ENCODE data around the gene MRPL55.

MRPL55 gene

DNA sequence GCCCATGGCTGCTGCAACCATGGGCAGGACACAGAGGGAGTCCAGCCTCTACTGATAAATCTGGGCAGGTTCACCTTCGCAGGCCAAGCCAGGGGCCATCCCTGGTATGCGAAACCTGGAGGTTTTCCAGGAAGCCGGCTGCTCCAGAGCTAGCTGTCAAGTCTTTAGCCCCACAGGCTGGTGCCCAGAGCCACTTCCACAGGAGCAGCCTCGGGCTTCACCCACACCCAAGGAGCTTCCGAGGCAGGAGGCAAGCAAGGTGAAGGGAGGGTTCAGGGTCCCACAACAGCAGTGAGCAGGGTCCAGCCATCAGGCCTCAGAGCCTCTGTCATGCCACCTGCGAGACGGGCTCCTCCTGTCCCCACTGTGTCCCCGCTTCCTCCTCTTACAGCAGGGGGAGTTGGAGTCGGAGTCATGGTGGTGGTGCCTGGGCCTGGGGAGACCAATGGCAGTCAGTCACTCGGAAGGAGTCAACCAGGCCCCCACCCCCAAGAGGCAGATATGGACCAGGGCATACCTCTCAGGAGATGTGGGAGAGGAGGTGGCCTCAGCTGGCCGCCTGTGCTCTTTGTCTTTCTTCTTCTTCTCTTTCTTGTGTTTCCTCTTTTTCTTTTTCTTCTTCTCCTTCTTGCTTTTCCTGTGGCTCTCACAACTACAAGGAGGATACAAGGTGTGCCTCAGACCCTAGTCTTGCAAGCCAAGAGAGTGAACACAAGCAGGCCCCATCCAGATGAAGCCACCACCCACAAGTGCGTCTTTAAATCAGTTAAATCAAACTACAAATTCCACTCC, 8.1 kb downstream of the MRPL55 start:
- Histone ChIP-seq H3K4me2 (ENCODE audit: low read depth, low read length, poor library complexity, severe bottlenecking) (no peak overlapping the region), H3K9ac (ENCODE audit: low read depth, low read length, poor library complexity, severe bottlenecking) (no peak overlapping the region), H3K4me1 (ENCODE audit: insufficient read depth, low read length, poor library complexity, severe bottlenecking) (peaks cover 7% of the 10 kb centered on the region), H3K79me2 (ENCODE audit: insufficient read depth, low read length) (peaks cover 68% of the 10 kb centered on the region), H3K9me3 (ENCODE audit: insufficient read depth, low read depth, low read length) (no peaks in the 10 kb centered on the region), H3F3A (ENCODE audit: low read depth) (no peaks in the 10 kb centered on the region), H4K20me1 (ENCODE audit: insufficient read depth, low read length, poor library complexity, severe bottlenecking) (peaks cover 60% of the 10 kb centered on the region), H3K36me3 (ENCODE audit: insufficient read depth, low read length) (peaks cover 45% of the 10 kb centered on the region; the same call in 1 of the 2 replicates), H3K9me2 (replicated peaks; ENCODE audit: low read depth, low read length) (no peaks in the 10 kb centered on the region), H3K4me3 (ENCODE audit: low read length, poor library complexity, severe bottlenecking) (no peak overlapping the region), H3K27me3 (ENCODE audit: insufficient read depth, low read length, poor library complexity, severe bottlenecking) (no peaks in the 10 kb centered on the region), H2AFZ (ENCODE audit: low read length) (no peak overlapping the region)
- TF ChIP-seq EZH2phosphoT487 (IDR thresholded peaks at IDR 0.05; ENCODE audit: borderline replicate concordance), result no peak
- TF ChIP-seq CTCF (conservative IDR thresholded peaks at IDR 0.05; ENCODE audit: low read length), result no peak

DNA sequence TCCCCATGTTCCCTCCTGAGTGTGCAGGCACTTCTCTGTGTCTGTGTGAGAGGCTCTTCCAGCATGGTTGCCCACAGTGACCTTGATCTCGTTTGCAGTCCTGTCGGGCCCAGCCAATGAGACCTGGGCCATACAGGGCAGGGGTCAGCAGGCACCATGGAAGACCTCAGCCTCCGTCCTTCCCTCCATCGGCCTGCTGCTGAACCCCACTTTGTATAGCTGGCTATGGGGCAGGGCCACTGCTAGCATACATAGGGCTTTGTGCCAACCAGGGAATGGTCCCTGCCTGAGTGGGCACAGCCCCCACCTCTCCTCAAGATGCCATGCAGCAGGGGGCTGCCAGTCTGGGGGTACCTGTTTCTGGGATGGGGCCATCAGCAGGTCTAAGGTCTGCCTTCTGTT, 9.8 kb downstream of the MRPL55 start:
- Histone ChIP-seq H4K20me1 (ENCODE audit: insufficient read depth, low read length, poor library complexity, severe bottlenecking) (peaks cover 77% of the 10 kb centered on the region), H3K79me2 (ENCODE audit: insufficient read depth, low read length) (peaks cover 76% of the 10 kb centered on the region), H3K4me1 (ENCODE audit: insufficient read depth, low read length, poor library complexity, severe bottlenecking) (peaks cover 7% of the 10 kb centered on the region), H3K9me3 (ENCODE audit: insufficient read depth, low read depth, low read length) (peaks cover 7% of the 10 kb centered on the region; the same call in 1 of the 2 replicates), H3K4me2 (ENCODE audit: low read depth, low read length, poor library complexity, severe bottlenecking) (no peak overlapping the region), H2AFZ (ENCODE audit: low read length) (no peak overlapping the region), H3F3A (ENCODE audit: low read depth) (no peaks in the 10 kb centered on the region), H3K4me3 (ENCODE audit: low read length, poor library complexity, severe bottlenecking) (no peak overlapping the region), H3K27me3 (ENCODE audit: insufficient read depth, low read length, poor library complexity, severe bottlenecking) (no peaks in the 10 kb centered on the region), H3K9ac (ENCODE audit: low read depth, low read length, poor library complexity, severe bottlenecking) (no peak overlapping the region), H3K36me3 (ENCODE audit: insufficient read depth, low read length) (peaks cover 49% of the 10 kb centered on the region; the same call in 1 of the 2 replicates), H3K9me2 (replicated peaks; ENCODE audit: low read depth, low read length) (no peaks in the 10 kb centered on the region)
- no peak for TF ChIP-seq EZH2phosphoT487 (IDR thresholded peaks at IDR 0.05; ENCODE audit: borderline replicate concordance)

DNA sequence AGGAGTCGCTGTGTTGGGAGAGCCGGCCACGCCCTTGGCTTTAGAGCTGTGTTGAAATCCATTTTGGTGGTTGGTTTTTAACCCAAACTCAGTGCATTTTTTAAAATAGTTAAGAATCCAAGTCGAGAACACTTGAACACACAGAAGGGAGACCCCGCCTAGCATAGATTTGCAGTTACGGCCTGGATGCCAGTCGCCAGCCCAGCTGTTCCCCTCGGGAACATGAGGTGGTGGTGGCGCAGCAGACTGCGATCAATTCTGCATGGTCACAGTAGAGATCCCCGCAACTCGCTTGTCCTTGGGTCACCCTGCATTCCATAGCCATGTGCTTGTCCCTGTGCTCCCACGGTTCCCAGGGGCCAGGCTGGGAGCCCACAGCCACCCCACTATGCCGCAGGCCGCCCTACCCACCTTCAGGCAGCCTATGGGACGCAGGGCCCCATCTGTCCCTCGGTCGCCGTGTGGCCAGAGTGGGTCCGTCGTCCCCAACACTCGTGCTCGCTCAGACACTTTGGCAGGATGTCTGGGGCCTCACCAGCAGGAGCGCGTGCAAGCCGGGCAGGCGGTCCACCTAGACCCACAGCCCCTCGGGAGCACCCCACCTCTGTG, 10.7 kb downstream of the MRPL55 start:
- peaks cover 77% of the 10 kb centered on the region for H4K20me1 ChIP-seq (ENCODE audit: insufficient read depth, low read length, poor library complexity, severe bottlenecking)

More for the DNA sequence above, 10.7 kb downstream of the MRPL55 start:
- TF ChIP-seq EZH2phosphoT487 (IDR thresholded peaks at IDR 0.05; ENCODE audit: borderline replicate concordance) (no peak), CTCF (conservative IDR thresholded peaks at IDR 0.05; ENCODE audit: low read length) (no peak)
- Histone ChIP-seq H3K36me3 (ENCODE audit: insufficient read depth, low read length) (peaks cover 53% of the 10 kb centered on the region; the same call in 1 of the 2 replicates), H3K9me3 (ENCODE audit: insufficient read depth, low read depth, low read length) (peaks cover 13% of the 10 kb centered on the region; the same call in 1 of the 2 replicates), H3K4me2 (ENCODE audit: low read depth, low read length, poor library complexity, severe bottlenecking) (no peak overlapping the region), H3K9me2 (replicated peaks; ENCODE audit: low read depth, low read length) (no peaks in the 10 kb centered on the region), H3K4me3 (ENCODE audit: low read length, poor library complexity, severe bottlenecking) (no peak overlapping the region), H3K79me2 (ENCODE audit: insufficient read depth, low read length) (peaks cover 76% of the 10 kb centered on the region), H3K4me1 (ENCODE audit: insufficient read depth, low read length, poor library complexity, severe bottlenecking) (no peaks in the 10 kb centered on the region), H3K9ac (ENCODE audit: low read depth, low read length, poor library complexity, severe bottlenecking) (no peak overlapping the region), H3F3A (ENCODE audit: low read depth) (no peaks in the 10 kb centered on the region), H3K27me3 (ENCODE audit: insufficient read depth, low read length, poor library complexity, severe bottlenecking) (no peaks in the 10 kb centered on the region), H2AFZ (ENCODE audit: low read length) (no peak overlapping the region)
